HEK293T (cell line): ENCODE data around the gene SOCS2.
"Not testable (repeated sequence)": the region's sequence is repeated elsewhere in the genome, so short reads cannot be mapped to it uniquely, and the experiment has no call there.

Source experiments
- CTCF ChIA-PET: fragments of 350-600 bp; formaldehyde crosslinking; extraction: SDS; loops from one replicate; lab custom pipeline; 2021; ENCODE audit warnings: antibody characterized with exemption, inconsistent platforms; lab: Yijun Ruan, JAX
- POLR2A ChIA-PET: fragments of 350-600 bp; formaldehyde crosslinking; extraction: SDS; loops from one replicate; lab custom pipeline; 2020; ENCODE audit warnings: antibody characterized with exemption, inconsistent platforms; lab: Yijun Ruan, JAX
- DNase-seq: peaks from one replicate; pipeline ENCODE4 v3.0.0; 2012; ENCODE audit warnings: mixed read lengths; ENCODE audit errors: extremely low spot score
- ARNT ChIP-seq: fragments of 450-650 bp; IDR thresholded peaks from 2 replicates; pipeline ENCODE4 v1.6.1; 2017; ENCODE audit warnings: mild to moderate bottlenecking
- BHLHE40 ChIP-seq: fragments of 450-650 bp; IDR thresholded peaks from 2 replicates; pipeline ENCODE4 v1.6.1; 2016; ENCODE audit warnings: mild to moderate bottlenecking, moderate library complexity, borderline replicate concordance
- CTBP1 ChIP-seq: fragments of 450-650 bp; IDR thresholded peaks from 2 replicates; pipeline ENCODE4 v1.6.1; 2016; ENCODE audit warnings: borderline replicate concordance
- ELF4 ChIP-seq: fragments of 450-650 bp; IDR thresholded peaks from 2 replicates; pipeline ENCODE4 v1.6.1; 2017; ENCODE audit warnings: antibody characterized with exemption
- FOXA1 ChIP-seq: fragments of 450-650 bp; IDR thresholded peaks from 2 replicates; pipeline ENCODE4 v1.6.1; 2016; ENCODE audit warnings: mild to moderate bottlenecking
- FOXK2 ChIP-seq: fragments of 450-650 bp; IDR thresholded peaks from 2 replicates; pipeline ENCODE4 v1.6.1; 2016; ENCODE audit warnings: mild to moderate bottlenecking
- FOXM1 ChIP-seq: fragments of 450-650 bp; IDR thresholded peaks from 2 replicates; pipeline ENCODE4 v1.6.1; 2017; ENCODE audit warnings: mild to moderate bottlenecking, borderline replicate concordance
- HDGF ChIP-seq: fragments of 450-650 bp; IDR thresholded peaks from 2 replicates; pipeline ENCODE4 v1.6.1; 2017; ENCODE audit warnings: antibody characterized with exemption, borderline replicate concordance
- L3MBTL2 ChIP-seq: fragments of 450-650 bp; conservative IDR thresholded peaks from 2 replicates; pipeline ENCODE4 v1.6.1; 2016; ENCODE audit warnings: mild to moderate bottlenecking
- LEF1 ChIP-seq: fragments of 450-650 bp; IDR thresholded peaks from 2 replicates; pipeline ENCODE4 v1.6.1; 2017; ENCODE audit warnings: mild to moderate bottlenecking, borderline replicate concordance
- NFRKB ChIP-seq: fragments of 450-650 bp; IDR thresholded peaks from 2 replicates; pipeline ENCODE4 v1.6.1; 2016; ENCODE audit warnings: mild to moderate bottlenecking, moderate library complexity
- PKNOX1 ChIP-seq: fragments of 450-650 bp; IDR thresholded peaks from 2 replicates; pipeline ENCODE4 v1.6.1; 2016
- SP1 ChIP-seq: fragments of 450-650 bp; IDR thresholded peaks from 2 replicates; pipeline ENCODE4 v1.6.1; 2017
- SUZ12 ChIP-seq: fragments of 450-650 bp; IDR thresholded peaks from 2 replicates; pipeline ENCODE4 v1.6.1; 2016; ENCODE audit warnings: mild to moderate bottlenecking
- TARDBP ChIP-seq: fragments of 450-650 bp; IDR thresholded peaks from 2 replicates; pipeline ENCODE4 v1.6.1; 2016
- ZNF384 ChIP-seq: fragments of 450-650 bp; IDR thresholded peaks from 2 replicates; pipeline ENCODE4 v1.6.1; 2016

The SOCS2 gene

GRCh38 chr12:93552427-93552826 lies 20.0 kb upstream of the SOCS2 start:
- POLR2A ChIA-PET = no interaction called here
- DNase-seq = no peak
- CTCF ChIA-PET = no interaction called here
- TF ChIP-seq FOXA1 (no peak), HDGF (no peak), FOXM1 (no peak), SUZ12 (no peak), FOXK2 (no peak), TARDBP (no peak), PKNOX1 (no peak), SP1 (no peak)

- CTCF ChIA-PET, POLR2A ChIA-PET: not testable (repeated sequence)
Observed at GRCh38 chr12:93557879-93558278, 14.6 kb upstream of the SOCS2 start.

GRCh38 chr12:93558685-93559084 lies 13.8 kb upstream of the SOCS2 start:
- POLR2A ChIA-PET, DNase-seq: not testable (repeated sequence)
- CTCF ChIA-PET = interaction anchor here (1.1 kb wide), 1 partner anchor 37 kb away, joined by 3 read pairs; no protein-coding TSS in a partner anchor

More at GRCh38 chr12:93557879-93558278, 14.6 kb upstream of the SOCS2 start:
- DNase-seq = not testable (repeated sequence)

- no peak for DNase-seq
- POLR2A ChIA-PET = no interaction called here
- no peak for TF ChIP-seq ARNT
- no peak for TF ChIP-seq PKNOX1
- TF ChIP-seq SP1 = no peak
- TF ChIP-seq NFRKB = no peak
- TF ChIP-seq FOXK2 = no peak
- no peak for TF ChIP-seq SUZ12
- no peak for TF ChIP-seq FOXA1
- TF ChIP-seq HDGF = no peak
- no peak for TF ChIP-seq ZNF384
- TF ChIP-seq CTBP1 = no peak
- TF ChIP-seq TARDBP = no peak
- TF ChIP-seq L3MBTL2 = no peak
- TF ChIP-seq BHLHE40 = no peak
- no peak for TF ChIP-seq FOXM1
- TF ChIP-seq LEF1 = no peak
- TF ChIP-seq ELF4 = no peak
- CTCF ChIA-PET = interaction anchor here (0.7 kb wide), 1 partner anchor 538 kb away, joined by 3 read pairs; no protein-coding TSS in a partner anchor
Observed at GRCh38 chr12:93563807-93564538, 8.5 kb upstream of the SOCS2 start.

- TF ChIP-seq PKNOX1 (no peak), SUZ12 (no peak), ELF4 (no peak), ARNT (no peak), ZNF384 (no peak), LEF1 (no peak), HDGF (no peak), NFRKB (no peak), SP1 (no peak), L3MBTL2 (no peak), BHLHE40 (no peak), TARDBP (no peak), CTBP1 (no peak), FOXM1 (no peak), FOXA1 (no peak), FOXK2 (no peak)
- ChIA-PET POLR2A (no interaction called here), CTCF (no interaction called here)
- DNase-seq = no peak
Observed at GRCh38 chr12:93565760-93566159, 6.7 kb upstream of the SOCS2 start.

- CTCF ChIA-PET = interaction anchor here (1.0 kb wide), 1 partner anchor 535 kb away, joined by 5 read pairs; no protein-coding TSS in a partner anchor
- no peak for DNase-seq
Observed at GRCh38 chr12:93567174-93567573, 5.3 kb upstream of the SOCS2 start.

GRCh38 chr12:93568091-93568490 lies 4.4 kb upstream of the SOCS2 start:
- POLR2A ChIA-PET = interaction anchor here (1.1 kb wide), 1 partner anchor 534 kb away, joined by 3 read pairs; no protein-coding TSS in a partner anchor
- CTCF ChIA-PET = interaction anchor here (1.0 kb wide), 1 partner anchor 534 kb away, joined by 5 read pairs; no protein-coding TSS in a partner anchor
- no peak for TF ChIP-seq PKNOX1
- TF ChIP-seq CTBP1 = no peak
- no peak for TF ChIP-seq FOXM1
- no peak for TF ChIP-seq HDGF
- no peak for TF ChIP-seq SUZ12
- TF ChIP-seq FOXK2 = no peak
- no peak for TF ChIP-seq FOXA1
- no peak for TF ChIP-seq NFRKB
- TF ChIP-seq ZNF384 = no peak
- TF ChIP-seq LEF1 = no peak
- no peak for TF ChIP-seq TARDBP
- TF ChIP-seq L3MBTL2 = no peak
- TF ChIP-seq SP1 = no peak
- no peak for TF ChIP-seq ARNT
- TF ChIP-seq BHLHE40 = no peak
- no peak for TF ChIP-seq ELF4
- no peak for DNase-seq

More at GRCh38 chr12:93567174-93567573, 5.3 kb upstream of the SOCS2 start:
- TF ChIP-seq SUZ12 (no peak), SP1 (no peak), NFRKB (no peak)
- POLR2A ChIA-PET = interaction anchor here (1.1 kb wide), 1 partner anchor 535 kb away, joined by 3 read pairs; no protein-coding TSS in a partner anchor
